ENCODE data around the gene MYO7A.

GRCh38 chr11:77143405-77144020 lies 15.5 kb downstream of the MYO7A start:
- TF ChIP-seq CTCF (IDR thresholded peaks at IDR 0.05; ENCODE audit: borderline replicate concordance, extremely low read depth, low read length, poor library complexity, severe bottlenecking) (no peak), EZH2 (IDR thresholded peaks at IDR 0.05; ENCODE audit: borderline replicate concordance, low read depth, low read length, severe bottlenecking) (no peak)

Measured in DND-41 (cell line).